Psoas muscle (tissue), 8 donors: Measurements from ENCODE around the gene PALLD. TPM values are rescaled to one million over a fixed set of nuclear protein-coding genes. Genes with fewer than 3 reads are reported as not detected.
A peak's percentile ranks its signal among the peaks of the same experiment; 100 is the strongest.

ENCODE experiments used
- ATAC-seq, 4 donors: fragments of 200-7000 bp; cut with Tn5 transposase; one replicate each; pipeline ENCODE4 v1.9.1; 2020; ENCODE audit warnings: moderate library complexity in 3 of 4, mild to moderate bottlenecking in 2 of 4
- DNase-seq, 2 donors: peaks; one replicate each; pipeline ENCODE4 v3.0.0-alpha.2; 2020
- H3K27ac ChIP-seq: fragments of 200-600 bp; one replicate; pipeline ENCODE4 v1.8.0; 2022
- H3K27me3 ChIP-seq, 3 donors: fragments of 200-600 bp in 1 of 3; one replicate each; pipeline versions ENCODE4 v1.6.1 to v1.8.0; 2013 to 2022; ENCODE audit warnings: low read length in 2 of 3, mild to moderate bottlenecking in 2 of 3, moderate library complexity in 1 of 3; ENCODE audit not compliant: insufficient read depth in 3 of 3
- H3K36me3 ChIP-seq, 2 donors: fragments of 200-600 bp in 1 of 2; one replicate each; pipeline versions ENCODE4 v1.6.1 to v1.8.0; 2013 to 2022; ENCODE audit warnings: low read depth in 1 of 2, mild to moderate bottlenecking in 1 of 2, moderate library complexity in 1 of 2; ENCODE audit not compliant: insufficient read depth in 1 of 2
- H3K4me1 ChIP-seq: fragments of 200-600 bp; one replicate; pipeline ENCODE4 v1.8.0; 2022
- H3K4me3 ChIP-seq: fragments of 200-600 bp; one replicate; pipeline ENCODE4 v1.8.0; 2022; ENCODE audit warnings: mild to moderate bottlenecking
- H3K9me3 ChIP-seq: fragments of 200-600 bp; one replicate; pipeline ENCODE4 v1.8.0; 2022
- CTCF ChIP-seq: fragments of 200-600 bp; IDR thresholded peaks from one replicate; pipeline ENCODE4 v1.8.0; 2022; ENCODE audit warnings: antibody characterized with exemption
- WGBS, 3 donors: extraction: QIAGEN DNeasy Blood & Tissue Kit; methylation state at CpG; one replicate each; pipeline versions ENCODE4 v1.1.6 to v1.1.7; 2013; 5-methylcytosine and 5-hydroxymethylcytosine counted together
- intact Hi-C, 2 donors: fragments of 100-400 bp; cut with DNase I; formaldehyde crosslinking; loops; one replicate each; pipeline versions ENCODE4 v1.11.0 to v1.14.2; 2022
- polyA plus RNA-seq, 3 donors: library from polyadenylated mRNA; stranded (reverse); fragments of 200-250 nt; gene quantifications; one replicate each; pipeline ENCODE4 v1.2.3, GENCODE V29; 2013
- total RNA-seq, 4 donors: library from RNA; stranded (reverse); fragmentation: NEBNext Ultra II Directional in 2 of 4; extraction: Animal tissue kit (Norgen Biotek cat#: 25700) in 2 of 4; gene quantifications; one replicate each; pipeline versions ENCODE4 v1.2.1 to v1.2.4, GENCODE V29; 2021 to 2023
- donor health status: healthy with polysubstance abuse.
- donor health status: DM: no; HTN: no; CAD: no; lungs with moderate emphysema.
- donor health status: Bipolar disorder and iron deficiency.
- donor health status: healthy.
- donor health status: DM: yes; HTN: yes; CAD: no.
- donor health status: DM: no; HTN: no; CAD: no.
- donor health status: DM: no; HTN: no; CAD: no.
- donor health status: DM: yes; HTN: yes; CAD: no.

Gene PALLD
- total and polyA plus RNA-seq, 7 donors: 19.2 to 245 (median 168) TPM

- intact Hi-C loops: no loop called here
- ATAC-seq: peak; percentile 80 to 93 (median 85)
- Histone ChIP-seq H3K27me3 (no peaks in the 10 kb centered on the region), H3K27ac (no peak overlapping the region), H3K36me3 (peaks cover 8 to 78% of the 10 kb centered on the region in 2 donors), H3K4me3 (no peak overlapping the region), H3K9me3 (no peaks in the 10 kb centered on the region), H3K4me1 (peaks cover 27% of the 10 kb centered on the region)
- no peak for TF ChIP-seq CTCF
- WGBS, 3 donors: 73 to 82% (median 76%) methylated on average over 3 of the region's 3 CpGs
- DNase-seq: no peak
Measured at GRCh38 chr4:168893807-168894206, 397.0 kb downstream of the PALLD start.

- peak; percentile 78 for DNase-seq
- peak in 3 of 4 donors; percentile 30 to 62 (median 37) for ATAC-seq
Measured at GRCh38 chr4:168900080-168900479, 403.2 kb downstream of the PALLD start.

GRCh38 chr4:168907119-168907698 lies 410.4 kb downstream of the PALLD start:
- Histone ChIP-seq H3K27me3 (no peaks in the 10 kb centered on the region), H3K27ac (peak overlapping the region; percentile 37), H3K4me1 (peaks cover 3% of the 10 kb centered on the region), H3K4me3 (no peak overlapping the region), H3K36me3 (peaks cover 0 to 98% of the 10 kb centered on the region in 2 donors), H3K9me3 (no peaks in the 10 kb centered on the region)
- no peak for TF ChIP-seq CTCF
- WGBS, 3 donors: 69 to 79% (median 71%) methylated on average over 2 of the region's 2 CpGs
- peak in 3 of 4 donors; percentile 38 to 58 (median 39) for ATAC-seq
- no peak for DNase-seq
- intact Hi-C loops: no loop called here

More at GRCh38 chr4:168900080-168900479, 403.2 kb downstream of the PALLD start:
- intact Hi-C loops: no loop called here
- Histone ChIP-seq H3K36me3 (peaks cover 0 to 99% of the 10 kb centered on the region in 2 donors), H3K27ac (no peak overlapping the region), H3K9me3 (no peaks in the 10 kb centered on the region), H3K4me1 (no peaks in the 10 kb centered on the region), H3K27me3 (no peaks in the 10 kb centered on the region), H3K4me3 (no peak overlapping the region)
- WGBS, 3 donors: 81 to 83% (median 83%) methylated on average over 2 of the region's 2 CpGs
- TF ChIP-seq CTCF: no peak

GRCh38 chr4:168908093-168908492 lies 411.2 kb downstream of the PALLD start:
- H3K4me3 ChIP-seq: no peak overlapping the region
- no peak for TF ChIP-seq CTCF
- ATAC-seq (no peak), DNase-seq (no peak)
- H3K36me3 ChIP-seq: peaks cover 0 to 96% of the 10 kb centered on the region in 2 donors
- peak overlapping the region; percentile 37 for H3K27ac ChIP-seq
- 73 to 80% (median 79%) methylated on average over 1 of the region's 1 CpG for WGBS, 3 donors
- peaks cover 3% of the 10 kb centered on the region for H3K4me1 ChIP-seq
- intact Hi-C loops: no loop called here
- H3K27me3 ChIP-seq: no peaks in the 10 kb centered on the region
- no peaks in the 10 kb centered on the region for H3K9me3 ChIP-seq

GRCh38 chr4:168908851-168909273 lies 412.0 kb downstream of the PALLD start:
- H3K36me3 ChIP-seq: peaks cover 0 to 94% of the 10 kb centered on the region in 2 donors
- H3K27me3 ChIP-seq: no peaks in the 10 kb centered on the region
- WGBS, 3 donors: 12 to 15% (median 14%) methylated on average over 3 of the region's 3 CpGs
- ATAC-seq (no peak), DNase-seq (no peak)
- no peak for TF ChIP-seq CTCF
- intact Hi-C loops: no loop called here
- no peaks in the 10 kb centered on the region for H3K9me3 ChIP-seq
- no peak overlapping the region for H3K4me3 ChIP-seq
- peaks cover 3% of the 10 kb centered on the region for H3K4me1 ChIP-seq
- H3K27ac ChIP-seq: peak overlapping the region; percentile 6
